ENCODE data around the gene TYMP.

Gene TYMP

DNA sequence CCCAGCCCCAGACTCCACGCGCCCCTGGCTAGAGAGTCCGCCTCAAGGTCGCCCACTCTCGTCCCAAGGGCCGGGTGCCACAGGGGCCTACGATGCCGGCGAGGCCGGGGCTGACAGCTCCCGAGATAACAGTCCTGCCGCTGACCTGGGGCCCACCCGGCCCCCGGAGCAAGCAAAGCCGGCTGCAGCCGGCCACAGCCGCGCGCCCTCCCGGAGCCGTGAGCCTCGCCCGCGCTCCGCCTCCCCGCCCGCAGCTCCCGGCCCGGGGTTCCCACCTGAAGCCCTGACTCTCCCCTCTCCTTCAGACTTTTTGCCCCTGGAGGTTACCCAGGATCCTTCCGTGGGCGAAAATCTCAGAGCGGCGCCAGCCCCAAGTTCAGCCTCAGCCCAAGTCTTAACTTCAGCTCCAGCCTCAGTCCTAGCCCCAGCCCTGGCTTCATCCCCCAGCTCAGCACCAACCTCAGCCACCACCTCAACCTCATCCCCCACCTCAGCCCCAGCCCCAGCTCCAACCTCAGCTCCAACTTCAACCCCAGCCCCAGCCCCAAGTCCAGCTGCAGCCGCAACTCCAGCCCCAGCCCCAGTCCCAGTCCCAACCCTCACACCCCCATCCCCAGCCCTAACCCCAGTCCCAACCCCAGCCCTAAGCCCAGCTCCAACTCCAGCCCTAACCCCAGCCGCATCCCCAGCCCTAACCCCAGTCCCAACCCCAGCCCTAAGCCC lies 17.6 kb upstream of the TYMP start:
- Histone ChIP-seq H3K4me1 (ENCODE audit: insufficient read depth, low read length, severe bottlenecking) (peaks cover 26% of the 10 kb centered on the region), H3K27ac (ENCODE audit: low read depth, low read length, poor library complexity, severe bottlenecking) (no peak overlapping the region), H3K27me3 (ENCODE audit: insufficient read depth, low read length) (peaks cover 5% of the 10 kb centered on the region; the same call in 1 of the 2 replicates), H3K9ac (ENCODE audit: low read length) (no peak overlapping the region), H3F3A (ENCODE audit: insufficient read depth, low read length) (no peaks in the 10 kb centered on the region), H3K9me3 (ENCODE audit: low read length) (no peaks in the 10 kb centered on the region), H3K4me2 (ENCODE audit: low read length) (no peak overlapping the region), H3K4me3 (ENCODE audit: low read depth, low read length, poor library complexity, severe bottlenecking) (no peak overlapping the region), H4K20me1 (ENCODE audit: insufficient read depth, low read length) (no peaks in the 10 kb centered on the region), H3K36me3 (ENCODE audit: insufficient read depth, low read length) (no peaks in the 10 kb centered on the region), H3K79me2 (ENCODE audit: insufficient read depth, low read length) (no peaks in the 10 kb centered on the region), H3K9me2 (ENCODE audit: low read depth, low read length) (no peaks in the 10 kb centered on the region), H2AFZ (ENCODE audit: low read length) (no peak overlapping the region)
- TF ChIP-seq EZH2 (IDR thresholded peaks at IDR 0.05; ENCODE audit: borderline replicate concordance, low read length) = no peak
- TF ChIP-seq, protein P1, sequence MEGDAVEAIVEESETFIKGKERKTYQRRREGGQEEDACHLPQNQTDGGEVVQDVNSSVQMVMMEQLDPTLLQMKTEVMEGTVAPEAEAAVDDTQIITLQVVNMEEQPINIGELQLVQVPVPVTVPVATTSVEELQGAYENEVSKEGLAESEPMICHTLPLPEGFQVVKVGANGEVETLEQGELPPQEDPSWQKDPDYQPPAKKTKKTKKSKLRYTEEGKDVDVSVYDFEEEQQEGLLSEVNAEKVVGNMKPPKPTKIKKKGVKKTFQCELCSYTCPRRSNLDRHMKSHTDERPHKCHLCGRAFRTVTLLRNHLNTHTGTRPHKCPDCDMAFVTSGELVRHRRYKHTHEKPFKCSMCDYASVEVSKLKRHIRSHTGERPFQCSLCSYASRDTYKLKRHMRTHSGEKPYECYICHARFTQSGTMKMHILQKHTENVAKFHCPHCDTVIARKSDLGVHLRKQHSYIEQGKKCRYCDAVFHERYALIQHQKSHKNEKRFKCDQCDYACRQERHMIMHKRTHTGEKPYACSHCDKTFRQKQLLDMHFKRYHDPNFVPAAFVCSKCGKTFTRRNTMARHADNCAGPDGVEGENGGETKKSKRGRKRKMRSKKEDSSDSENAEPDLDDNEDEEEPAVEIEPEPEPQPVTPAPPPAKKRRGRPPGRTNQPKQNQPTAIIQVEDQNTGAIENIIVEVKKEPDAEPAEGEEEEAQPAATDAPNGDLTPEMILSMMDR (IDR thresholded peaks at IDR 0.05; ENCODE audit: low read length) = no peak

GRCh38 chr22:50546326-50547262 lies 16.8 kb upstream of the TYMP start:
- H3K9ac ChIP-seq (ENCODE audit: low read length) = no peak overlapping the region
- TF ChIP-seq, protein P1 (IDR thresholded peaks at IDR 0.05; ENCODE audit: low read length) = no peak
- no peak for TF ChIP-seq EZH2 (IDR thresholded peaks at IDR 0.05; ENCODE audit: borderline replicate concordance, low read length)

DNA sequence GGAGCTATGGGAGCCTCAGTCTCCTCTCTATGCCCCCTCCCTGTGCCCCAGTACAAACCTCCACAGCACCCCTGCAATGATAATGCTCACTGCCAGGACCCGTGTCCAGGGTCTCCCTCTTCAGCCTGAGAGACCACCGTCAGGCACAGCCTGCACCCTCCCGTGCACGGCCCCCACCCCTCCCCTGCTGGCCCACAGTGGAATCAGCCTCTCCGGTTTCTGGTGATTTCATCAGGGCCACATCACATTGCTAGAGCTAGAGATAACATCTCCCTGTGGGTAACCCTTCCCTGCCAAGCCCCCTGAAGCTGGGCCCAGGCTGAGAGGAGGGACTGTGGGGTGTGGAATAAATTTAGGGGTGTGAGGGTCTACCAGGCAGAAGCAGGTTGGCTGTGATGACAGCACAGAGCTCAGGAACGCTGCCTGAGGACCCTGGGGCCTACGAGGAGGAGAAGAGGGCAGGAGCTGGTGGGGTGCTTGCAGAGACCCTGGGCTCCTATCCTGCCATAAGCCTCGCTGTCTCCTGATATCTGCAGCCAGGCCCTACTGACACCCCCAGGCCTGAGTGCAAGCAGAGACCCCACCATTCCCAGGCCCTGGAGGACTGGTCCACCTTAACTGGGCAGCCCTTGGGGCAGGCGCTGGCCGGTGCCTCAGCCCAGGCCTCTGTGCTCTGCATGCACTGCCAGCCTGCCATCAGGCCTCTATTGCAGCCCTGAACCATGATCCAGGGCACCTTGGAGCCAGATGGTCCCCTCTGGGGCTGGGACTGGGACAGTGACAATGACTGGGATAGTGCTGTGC lies 15.9 kb upstream of the TYMP start, which contains the start of gene KLHDC7B:
KLHDC7B (plus strand) TSS at position 378 of the 804 bp plus-strand sequence; CDS start at position 723, 345 bp downstream.
- no peak for TF ChIP-seq EZH2 (IDR thresholded peaks at IDR 0.05; ENCODE audit: borderline replicate concordance, low read length)
- TF ChIP-seq, protein P1 (IDR thresholded peaks at IDR 0.05; ENCODE audit: low read length) = no peak
- Histone ChIP-seq H3K27ac (ENCODE audit: low read depth, low read length, poor library complexity, severe bottlenecking) (no peak within 1 kb of the TSS), H4K20me1 (ENCODE audit: insufficient read depth, low read length) (no peaks in the 10 kb centered on the region), H3K9me3 (ENCODE audit: low read length) (no peaks in the 10 kb centered on the region), H3K79me2 (ENCODE audit: insufficient read depth, low read length) (no peaks in the 10 kb centered on the region), H2AFZ (ENCODE audit: low read length) (no peak within 1 kb of the TSS), H3K4me1 (ENCODE audit: insufficient read depth, low read length, severe bottlenecking) (peaks cover 43% of the 10 kb centered on the region), H3K4me2 (ENCODE audit: low read length) (no peak within 1 kb of the TSS), H3K4me3 (ENCODE audit: low read depth, low read length, poor library complexity, severe bottlenecking) (no peak within 1 kb of the TSS), H3K9me2 (ENCODE audit: low read depth, low read length) (no peaks in the 10 kb centered on the region), H3F3A (ENCODE audit: insufficient read depth, low read length) (peaks cover 2% of the 10 kb centered on the region; the same call in 1 of the 2 replicates), H3K36me3 (ENCODE audit: insufficient read depth, low read length) (no peaks in the 10 kb centered on the region), H3K27me3 (ENCODE audit: insufficient read depth, low read length) (no peaks in the 10 kb centered on the region), H3K9ac (ENCODE audit: low read length) (no peak within 1 kb of the TSS)

More at GRCh38 chr22:50546326-50547262, 16.8 kb upstream of the TYMP start:
- H3K79me2 ChIP-seq (ENCODE audit: insufficient read depth, low read length) = no peaks in the 10 kb centered on the region
- no peaks in the 10 kb centered on the region for H3K36me3 ChIP-seq (ENCODE audit: insufficient read depth, low read length)
- H3F3A ChIP-seq (ENCODE audit: insufficient read depth, low read length) = no peaks in the 10 kb centered on the region
- peaks cover 35% of the 10 kb centered on the region for H3K4me1 ChIP-seq (ENCODE audit: insufficient read depth, low read length, severe bottlenecking)
- no peaks in the 10 kb centered on the region for H3K9me3 ChIP-seq (ENCODE audit: low read length)
- H3K27me3 ChIP-seq (ENCODE audit: insufficient read depth, low read length) = peaks cover 5% of the 10 kb centered on the region; the same call in 1 of the 2 replicates
- no peak overlapping the region for H3K4me2 ChIP-seq (ENCODE audit: low read length)
- no peak overlapping the region for H2AFZ ChIP-seq (ENCODE audit: low read length)
- no peaks in the 10 kb centered on the region for H4K20me1 ChIP-seq (ENCODE audit: insufficient read depth, low read length)
- no peak overlapping the region for H3K27ac ChIP-seq (ENCODE audit: low read depth, low read length, poor library complexity, severe bottlenecking)
- no peaks in the 10 kb centered on the region for H3K9me2 ChIP-seq (ENCODE audit: low read depth, low read length)
- no peak overlapping the region for H3K4me3 ChIP-seq (ENCODE audit: low read depth, low read length, poor library complexity, severe bottlenecking)

All from OCI-LY1 (cell line).